BJ (cell line): Measurements from ENCODE around the gene ATOH8. TPM values are rescaled to one million over a fixed set of nuclear protein-coding genes. Genes with fewer than 3 reads are reported as not detected.

Experiments
- CTCF ChIA-PET: fragments of 350-600 bp; formaldehyde crosslinking; extraction: SDS; loops from one replicate; lab custom pipeline; 2021; ENCODE audit warnings: antibody characterized with exemption, inconsistent platforms; lab: Yijun Ruan, JAX
- POLR2A ChIA-PET: fragments of 300-600 bp; sonication (Branson Sonifier 250); formaldehyde crosslinking; extraction: SDS; loops from one replicate; lab custom pipeline; 2021; ENCODE audit warnings: antibody characterized with exemption; lab: Charles Lee
- DNase-seq: peaks from one replicate; pipeline ENCODE4 v3.0.0-alpha.2; 2011; ENCODE audit warnings: low read depth
- H3K27me3 ChIP-seq: 2 replicates; pipeline ENCODE4 v1.6.0; 2011; ENCODE audit warnings: low read length; ENCODE audit not compliant: control insufficient read depth, insufficient read depth
- H3K36me3 ChIP-seq: 2 replicates; pipeline ENCODE4 v1.5.1; 2011; ENCODE audit warnings: low read length; ENCODE audit not compliant: control insufficient read depth, insufficient read depth
- H3K4me3 ChIP-seq: 2 replicates; pipeline ENCODE4 v1.5.1; 2011; ENCODE audit warnings: low read depth, mild to moderate bottlenecking, control low read depth, low read length
- CTCF ChIP-seq: IDR thresholded peaks from 2 replicates; pipeline ENCODE4 v1.5.1; 2011; ENCODE audit warnings: low read depth, mild to moderate bottlenecking, control low read depth, inconsistent platforms, low read length, moderate library complexity; ENCODE audit not compliant: insufficient read depth
- polyA plus RNA-seq: library from polyadenylated mRNA; depleted of rRNA; stranded (reverse); fragments of >200 nt; gene quantifications from 2 replicates; pipeline ENCODE4 v1.2.3, GENCODE V29; 2011

ATOH8 gene
- polyA plus RNA-seq, 1 experiment, result 19.5 TPM

GRCh38 chr2:85785027-85785822, 31.4 kb downstream of the ATOH8 start:
- Histone ChIP-seq H3K36me3 (peaks cover 3% of the 10 kb centered on the region), H3K4me3 (no peak overlapping the region), H3K27me3 (no peaks in the 10 kb centered on the region)
- ChIA-PET POLR2A (no interaction called here), CTCF (interaction anchor here (1.1 to 1.7 kb wide), 4 partner anchors 8 to 270 kb away, joined by 3 to 4 read pairs (median 4); no protein-coding TSS in a partner anchor)
- no peak for TF ChIP-seq CTCF
- peak; percentile 30 for DNase-seq

GRCh38 chr2:85785871-85786270, 32.1 kb downstream of the ATOH8 start:
- DNase-seq, result no peak
- ChIA-PET CTCF (interaction anchor here (1.2 to 1.7 kb wide), 3 partner anchors 9 to 12 kb away, joined by 3 to 4 read pairs (median 4); no protein-coding TSS in a partner anchor), POLR2A (no interaction called here)
- no peak overlapping the region for H3K4me3 ChIP-seq
- TF ChIP-seq CTCF, result no peak
- H3K36me3 ChIP-seq, result peaks cover 2% of the 10 kb centered on the region
- no peaks in the 10 kb centered on the region for H3K27me3 ChIP-seq

- peaks cover 2% of the 10 kb centered on the region for H3K36me3 ChIP-seq
- ChIA-PET POLR2A (no interaction called here), CTCF (interaction anchor here (1.0 to 1.7 kb wide), 2 partner anchors 9 to 58 kb away, joined by 3 to 4 read pairs; no protein-coding TSS in a partner anchor)
- no peak overlapping the region for H3K4me3 ChIP-seq
- TF ChIP-seq CTCF, result no peak
- no peak for DNase-seq
- H3K27me3 ChIP-seq, result no peaks in the 10 kb centered on the region
These were observed 32.7 kb downstream of the ATOH8 start for GRCh38 chr2:85786444-85786843.

GRCh38 chr2:85786865-85787264, 33.1 kb downstream of the ATOH8 start:
- CTCF ChIA-PET, result interaction anchor here (1.0 to 1.7 kb wide), 2 partner anchors 10 to 58 kb away, joined by 3 to 4 read pairs; no protein-coding TSS in a partner anchor
- no peaks in the 10 kb centered on the region for H3K27me3 ChIP-seq
- POLR2A ChIA-PET, result no interaction called here
- DNase-seq, result no peak
- no peak for TF ChIP-seq CTCF
- no peak overlapping the region for H3K4me3 ChIP-seq
- H3K36me3 ChIP-seq, result peaks cover 2% of the 10 kb centered on the region

DNA sequence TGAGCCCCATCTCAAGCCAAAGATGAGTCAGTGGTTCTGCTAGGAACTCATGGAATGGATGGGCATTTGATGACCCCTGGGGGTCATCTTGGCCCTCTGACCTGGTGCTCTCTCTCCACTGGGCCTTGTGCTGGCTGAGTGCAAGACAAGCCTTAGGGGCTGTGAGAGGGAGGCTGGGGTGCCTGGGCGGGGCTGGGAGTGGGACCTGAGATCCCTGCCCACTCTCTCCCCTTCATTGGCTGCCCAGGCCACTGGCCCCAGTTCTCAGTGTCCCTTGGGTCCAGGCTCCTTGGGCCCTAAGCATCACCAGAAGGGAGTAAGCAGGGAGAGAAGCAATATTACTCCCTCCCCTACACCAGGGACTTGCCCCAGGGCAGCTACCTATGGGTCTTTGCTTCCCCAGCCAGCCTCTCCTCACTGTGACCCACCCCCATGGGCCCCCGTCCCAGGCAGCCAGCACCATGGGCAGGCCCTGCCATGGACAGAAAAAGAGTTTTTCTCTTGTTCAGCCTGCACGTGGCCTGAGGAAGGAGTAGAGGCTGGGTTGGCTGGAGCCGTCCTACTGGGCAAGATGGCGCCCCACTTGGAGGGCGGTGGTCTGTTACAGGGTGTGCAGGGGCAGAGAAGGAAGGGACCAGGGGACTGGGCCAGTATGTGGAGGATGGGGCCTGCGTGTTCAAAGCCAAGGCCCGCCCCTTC, 33.6 kb downstream of the ATOH8 start:
- H3K4me3 ChIP-seq, result no peak overlapping the region
- no peaks in the 10 kb centered on the region for H3K27me3 ChIP-seq
- ChIA-PET CTCF (interaction anchor here (1.0 kb wide), 1 partner anchor 59 kb away, joined by 3 read pairs; no protein-coding TSS in a partner anchor), POLR2A (no interaction called here)
- H3K36me3 ChIP-seq, result peaks cover 2% of the 10 kb centered on the region
- no peak for DNase-seq
- TF ChIP-seq CTCF, result no peak
